Skin epidermis (tissue), 12 donors: ENCODE data around the gene PCDHB14.
A peak's percentile ranks its signal among the peaks of the same experiment; 100 is the strongest.
"Not testable (repeated sequence)": the region's sequence is repeated elsewhere in the genome, so short reads cannot be mapped to it uniquely, and the experiment has no call there.

Experiments
- H3K27ac ChIP-seq, 21 experiments: fragments of 200-600 bp; sonication (generic) in 11 of 21; one replicate each; pipeline ENCODE4 v1.5.0; 2020; ENCODE audit warnings: mild to moderate bottlenecking in 3 of 21, inconsistent platforms in 2 of 21, moderate library complexity in 2 of 21
- H3K4me3 ChIP-seq, 7 experiments: fragments of 200-600 bp; sonication (generic) in 2 of 7; one replicate each; pipeline ENCODE4 v1.5.0; 2020; ENCODE audit warnings: inconsistent platforms in 2 of 7, mild to moderate bottlenecking in 2 of 7, moderate library complexity in 1 of 7

The PCDHB14 gene

GRCh38 chr5:141223112-141223783 lies at the start of gene PCDHB14:
TSS of gene PCDHB14 (plus strand) at chr5:141223343. CDS start at chr5:141223506, 163 bp downstream.
- no peak within 1 kb of the TSS for H3K27ac ChIP-seq
- H3K4me3 ChIP-seq: peak within 1 kb of the TSS in 1 of 7 experiments; percentile 7

DNA sequence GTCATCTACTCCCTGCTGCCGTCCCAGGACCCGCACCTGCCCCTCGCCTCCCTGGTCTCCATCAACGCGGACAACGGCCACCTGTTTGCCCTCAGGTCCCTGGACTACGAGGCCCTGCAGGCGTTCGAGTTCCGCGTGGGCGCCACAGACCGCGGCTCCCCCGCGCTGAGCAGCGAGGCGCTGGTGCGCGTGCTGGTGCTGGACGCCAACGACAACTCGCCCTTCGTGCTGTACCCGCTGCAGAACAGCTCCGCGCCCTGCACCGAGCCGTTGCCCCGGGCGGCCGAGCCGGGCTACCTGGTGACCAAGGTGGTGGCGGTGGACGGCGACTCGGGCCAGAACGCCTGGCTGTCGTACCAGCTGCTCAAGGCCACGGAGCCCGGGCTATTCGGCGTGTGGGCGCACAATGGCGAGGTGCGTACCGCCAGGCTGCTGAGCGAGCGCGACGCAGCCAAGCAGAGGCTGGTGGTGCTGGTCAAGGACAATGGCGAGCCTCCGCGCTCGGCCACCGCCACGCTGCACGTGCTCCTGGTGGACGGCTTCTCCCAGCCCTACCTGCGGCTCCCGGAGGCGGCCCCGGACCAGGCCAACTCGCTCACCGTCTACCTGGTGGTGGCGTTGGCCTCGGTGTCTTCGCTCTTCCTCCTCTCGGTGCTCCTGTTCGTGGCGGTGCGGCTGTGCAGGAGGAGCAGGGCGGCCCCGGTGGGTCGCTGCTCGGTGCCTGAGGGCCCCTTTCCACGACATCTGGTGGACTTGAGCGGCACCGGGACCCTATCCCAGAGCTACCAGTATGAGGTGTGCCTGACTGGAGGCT lies 48.6 kb upstream of the PCDHB14 start:
- not testable (repeated sequence) for H3K27ac ChIP-seq, H3K4me3 ChIP-seq

- Histone ChIP-seq H3K4me3 (no peak overlapping the region), H3K27ac (no peak overlapping the region)
Measured at GRCh38 chr5:141175933-141176332, 47.2 kb upstream of the PCDHB14 start.

DNA sequence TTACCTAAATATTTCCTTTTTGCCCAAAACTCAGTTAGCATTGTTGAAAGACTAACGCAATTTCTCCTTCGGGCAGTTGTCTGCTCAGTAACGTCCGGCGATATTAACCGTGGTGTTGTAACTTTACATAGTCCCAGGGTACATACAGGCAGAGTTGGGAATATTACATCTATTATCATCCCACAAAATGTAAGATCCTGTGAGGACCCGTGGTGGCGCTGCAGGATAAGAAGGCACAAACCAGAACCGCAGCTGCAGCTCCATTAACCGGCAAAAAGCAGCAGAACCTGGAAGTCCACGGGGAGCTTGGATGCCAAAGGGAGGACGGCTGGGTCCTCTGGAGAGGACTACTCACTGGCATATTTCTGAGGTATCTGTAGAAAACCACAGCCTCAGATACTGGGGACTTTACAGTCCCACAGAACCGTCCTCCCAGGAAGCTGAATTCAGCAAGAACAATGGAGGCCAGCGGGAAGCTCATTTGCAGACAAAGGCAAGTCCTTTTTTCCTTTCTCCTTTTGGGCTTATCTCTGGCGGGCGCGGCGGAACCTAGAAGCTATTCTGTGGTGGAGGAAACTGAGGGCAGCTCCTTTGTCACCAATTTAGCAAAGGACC lies 45.5 kb upstream of the PCDHB14 start, which contains the start of gene PCDHB8:
Gene PCDHB8 (plus strand): TSS at position 214 of the 615 bp plus-strand sequence. CDS start 245 bp downstream, at position 459.
- H3K4me3 ChIP-seq: not testable (repeated sequence)

DNA sequence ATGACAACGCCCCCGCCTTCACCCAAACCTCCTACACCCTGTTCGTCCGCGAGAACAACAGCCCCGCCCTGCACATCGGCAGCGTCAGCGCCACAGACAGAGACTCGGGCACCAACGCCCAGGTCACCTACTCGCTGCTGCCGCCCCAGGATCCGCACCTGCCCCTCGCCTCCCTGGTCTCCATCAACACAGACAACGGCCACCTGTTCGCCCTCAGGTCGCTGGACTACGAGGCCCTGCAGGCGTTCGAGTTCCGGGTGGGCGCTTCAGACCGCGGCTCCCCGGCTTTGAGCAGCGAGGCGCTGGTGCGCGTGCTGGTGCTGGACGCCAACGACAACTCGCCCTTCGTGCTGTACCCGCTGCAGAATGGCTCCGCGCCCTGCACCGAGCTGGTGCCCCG lies 43.8 kb upstream of the PCDHB14 start:
- H3K27ac ChIP-seq, H3K4me3 ChIP-seq: not testable (repeated sequence)

More for the DNA sequence above, 45.5 kb upstream of the PCDHB14 start, which contains the start of gene PCDHB8:
- not testable (repeated sequence) for H3K27ac ChIP-seq

- not testable (repeated sequence) for H3K4me3 ChIP-seq, H3K27ac ChIP-seq
Measured at GRCh38 chr5:141179876-141180275, 43.3 kb upstream of the PCDHB14 start.

DNA sequence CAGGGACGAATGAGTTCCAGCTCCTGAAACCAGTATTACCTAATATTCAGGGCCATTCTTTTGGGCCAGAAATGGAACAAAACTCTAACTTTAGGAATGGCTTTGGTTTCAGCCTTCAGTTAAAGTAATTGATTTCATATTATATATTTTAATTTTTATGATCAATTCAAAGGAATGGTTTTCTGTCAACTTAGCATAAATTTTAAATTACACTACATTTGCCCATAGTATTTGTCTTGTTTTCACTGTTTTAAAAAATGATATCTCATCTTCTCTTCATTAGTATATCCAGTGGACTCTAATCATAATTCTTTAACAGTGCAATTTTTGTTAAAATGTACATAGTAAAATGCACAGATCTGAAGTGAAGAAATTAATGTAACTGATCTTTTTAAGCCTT lies 42.8 kb upstream of the PCDHB14 start:
- Histone ChIP-seq H3K4me3 (no peak overlapping the region), H3K27ac (no peak overlapping the region)

GRCh38 chr5:141182248-141182647 lies 40.9 kb upstream of the PCDHB14 start, which contains the start of gene PCDHB16:
TSS of gene PCDHB16 (plus strand) at chr5:141182387. CDS start at chr5:141182560, 173 bp downstream.
- Histone ChIP-seq H3K27ac (peak within 1 kb of the TSS in 2 of 21 experiments; percentile 38 to 53), H3K4me3 (peak within 1 kb of the TSS in 3 of 7 experiments; percentile 1 to 28 (median 10))

DNA sequence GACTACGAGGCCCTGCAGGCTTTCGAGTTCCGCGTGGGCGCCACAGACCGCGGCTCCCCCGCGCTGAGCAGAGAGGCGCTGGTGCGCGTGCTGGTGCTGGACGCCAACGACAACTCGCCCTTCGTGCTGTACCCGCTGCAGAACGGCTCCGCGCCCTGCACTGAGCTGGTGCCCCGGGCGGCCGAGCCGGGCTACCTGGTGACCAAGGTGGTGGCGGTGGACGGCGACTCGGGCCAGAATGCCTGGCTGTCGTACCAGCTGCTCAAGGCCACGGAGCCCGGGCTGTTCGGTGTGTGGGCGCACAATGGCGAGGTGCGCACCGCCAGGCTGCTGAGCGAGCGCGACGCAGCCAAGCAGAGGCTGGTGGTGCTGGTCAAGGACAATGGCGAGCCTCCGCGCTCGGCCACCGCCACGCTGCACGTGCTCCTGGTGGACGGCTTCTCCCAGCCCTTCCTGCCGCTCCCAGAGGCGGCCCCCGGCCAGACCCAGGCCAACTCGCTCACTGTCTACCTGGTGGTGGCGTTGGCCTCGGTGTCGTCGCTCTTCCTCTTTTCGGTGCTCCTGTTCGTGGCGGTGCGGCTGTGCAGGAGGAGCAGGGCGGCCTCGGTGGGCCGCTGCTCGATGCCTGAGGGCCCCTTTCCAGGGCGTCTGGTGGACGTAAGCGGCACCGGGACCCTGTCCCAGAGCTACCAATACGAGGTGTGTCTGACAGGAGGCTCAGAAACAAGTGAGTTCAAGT lies 38.9 kb upstream of the PCDHB14 start:
- H3K4me3 ChIP-seq, H3K27ac ChIP-seq: not testable (repeated sequence)

DNA sequence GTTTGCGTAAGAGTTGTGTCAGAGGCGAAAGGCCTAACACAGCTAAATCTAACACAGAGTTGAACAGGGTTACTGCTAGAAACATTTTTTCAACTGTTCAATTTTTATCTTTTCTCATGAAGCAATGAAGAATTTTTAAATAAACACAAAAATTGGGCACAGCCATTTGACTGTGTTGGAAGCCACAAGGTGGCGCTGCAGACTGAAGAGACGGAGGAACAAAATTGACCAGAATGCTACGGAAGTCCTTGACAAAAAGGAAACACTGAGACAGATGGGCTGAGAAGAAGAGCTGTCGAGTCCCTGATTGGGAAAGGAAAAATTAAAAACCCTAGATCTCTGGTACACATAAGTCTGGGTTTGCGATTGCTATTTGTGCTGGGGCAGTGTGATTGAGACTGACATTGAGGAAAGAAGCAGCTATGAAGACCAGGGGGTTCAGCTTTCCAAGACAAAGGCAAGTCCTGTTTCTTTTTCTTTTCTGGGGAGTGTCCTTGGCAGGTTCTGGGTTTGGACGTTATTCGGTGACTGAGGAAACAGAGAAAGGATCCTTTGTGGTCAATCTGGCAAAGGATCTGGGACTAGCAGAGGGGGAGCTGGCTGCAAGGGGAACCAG lies 36.1 kb upstream of the PCDHB14 start, which contains the start of gene PCDHB9:
Gene PCDHB9 (plus strand): TSS at position 265 of the 616 bp plus-strand sequence. CDS start 158 bp downstream, at position 423.
- H3K27ac ChIP-seq: no peak within 1 kb of the TSS
- H3K4me3 ChIP-seq: no peak within 1 kb of the TSS

GRCh38 chr5:141188682-141189081 lies 34.5 kb upstream of the PCDHB14 start:
- not testable (repeated sequence) for H3K4me3 ChIP-seq, H3K27ac ChIP-seq

DNA sequence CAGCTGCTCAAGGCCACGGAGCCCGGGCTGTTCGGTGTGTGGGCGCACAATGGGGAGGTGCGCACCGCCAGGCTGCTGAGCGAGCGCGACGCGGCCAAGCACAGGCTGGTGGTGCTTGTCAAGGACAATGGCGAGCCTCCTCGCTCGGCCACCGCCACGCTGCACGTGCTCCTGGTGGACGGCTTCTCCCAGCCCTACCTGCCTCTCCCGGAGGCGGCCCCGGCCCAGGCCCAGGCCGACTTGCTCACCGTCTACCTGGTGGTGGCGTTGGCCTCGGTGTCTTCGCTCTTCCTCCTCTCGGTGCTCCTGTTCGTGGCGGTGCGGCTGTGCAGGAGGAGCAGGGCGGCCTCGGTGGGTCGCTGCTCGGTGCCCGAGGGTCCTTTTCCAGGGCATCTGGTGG lies 34.0 kb upstream of the PCDHB14 start:
- not testable (repeated sequence) for H3K4me3 ChIP-seq

GRCh38 chr5:141192110-141192725 lies 30.9 kb upstream of the PCDHB14 start, which contains the start of gene PCDHB10:
TSS of gene PCDHB10 (plus strand) at chr5:141192353. CDS start at chr5:141192553, 200 bp downstream.
- Histone ChIP-seq H3K4me3 (no peak within 1 kb of the TSS), H3K27ac (no peak within 1 kb of the TSS)

More for the DNA sequence above, 34.0 kb upstream of the PCDHB14 start:
- not testable (repeated sequence) for H3K27ac ChIP-seq

GRCh38 chr5:141194332-141194731 lies 28.8 kb upstream of the PCDHB14 start:
- H3K4me3 ChIP-seq, H3K27ac ChIP-seq: not testable (repeated sequence)

- Histone ChIP-seq H3K27ac (no peak overlapping the region), H3K4me3 (no peak overlapping the region)
Measured at GRCh38 chr5:141196363-141196762, 26.8 kb upstream of the PCDHB14 start.

GRCh38 chr5:141199359-141200235 lies 23.5 kb upstream of the PCDHB14 start, which contains the start of gene PCDHB11:
TSS of gene PCDHB11 (plus strand) at chr5:141199627. CDS start at chr5:141199775, 148 bp downstream.
- Histone ChIP-seq H3K4me3 (peak within 1 kb of the TSS in 3 of 7 experiments; percentile 3 to 19 (median 15)), H3K27ac (peak within 1 kb of the TSS in 1 of 21 experiments; percentile 9)

DNA sequence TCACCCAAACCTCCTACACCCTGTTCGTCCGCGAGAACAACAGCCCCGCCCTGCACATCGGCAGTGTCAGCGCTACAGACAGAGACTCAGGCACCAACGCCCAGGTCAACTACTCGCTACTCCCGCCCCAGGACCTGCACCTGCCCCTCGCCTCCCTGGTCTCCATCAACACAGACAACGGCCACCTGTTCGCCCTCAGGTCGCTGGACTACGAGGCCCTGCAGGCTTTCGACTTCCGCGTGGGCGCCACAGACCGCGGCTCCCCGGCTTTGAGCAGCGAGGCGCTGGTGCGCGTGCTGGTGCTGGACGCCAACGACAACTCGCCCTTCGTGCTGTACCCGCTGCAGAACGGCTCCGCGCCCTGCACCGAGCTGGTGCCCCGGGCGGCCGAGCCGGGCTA lies 22.0 kb upstream of the PCDHB14 start:
- not testable (repeated sequence) for H3K27ac ChIP-seq, H3K4me3 ChIP-seq
